Fibroblast of mammary gland (primary cell): Measurements from ENCODE around the gene SMYD3.
A peak's percentile ranks its signal among the peaks of the same experiment; 100 is the strongest.

Experiments used
- DNase-seq: peaks from one replicate; pipeline ENCODE4 v3.0.0-alpha.2; 2010; ENCODE audit warnings: low read depth
- H3K4me3 ChIP-seq: 2 replicates; pipeline ENCODE4 v1.5.1; 2011; ENCODE audit warnings: low read depth, mild to moderate bottlenecking, low read length, moderate library complexity; ENCODE audit not compliant: control insufficient read depth
- CTCF ChIP-seq: conservative IDR thresholded peaks from 2 replicates; pipeline ENCODE4 v1.5.1; 2011; ENCODE audit warnings: low read depth, low read length, inconsistent platforms; ENCODE audit not compliant: control insufficient read depth, insufficient read depth

The SMYD3 gene

GRCh38 chr1:246146804-246147523, 360.1 kb downstream of the SMYD3 start:
- no peak overlapping the region for H3K4me3 ChIP-seq
- no peak for TF ChIP-seq CTCF
- DNase-seq = no peak

- no peak for DNase-seq
- H3K4me3 ChIP-seq = no peak overlapping the region
- TF ChIP-seq CTCF = no peak
These were observed 361.2 kb downstream of the SMYD3 start for GRCh38 chr1:246145900-246146299.

DNA sequence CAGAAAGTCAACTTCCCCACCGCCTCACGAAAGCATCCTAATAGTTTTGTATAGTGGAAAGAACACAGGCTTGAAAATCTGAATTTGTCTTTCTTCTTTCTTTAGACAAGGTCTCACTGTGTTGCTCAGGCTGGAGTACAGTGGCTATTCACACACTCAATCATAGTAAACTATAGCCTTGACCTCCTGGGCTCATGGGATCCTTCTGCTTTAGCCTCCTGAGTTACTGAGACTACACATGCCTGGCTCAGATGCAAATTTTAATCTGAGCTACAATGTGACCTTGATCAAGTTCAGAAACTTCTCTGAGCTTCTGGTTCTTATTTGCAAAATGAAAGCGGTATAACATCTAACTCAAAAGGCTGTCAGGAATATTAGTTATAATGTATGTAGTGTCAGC, 362.1 kb downstream of the SMYD3 start:
- H3K4me3 ChIP-seq = no peak overlapping the region
- DNase-seq = no peak
- no peak for TF ChIP-seq CTCF

GRCh38 chr1:246142320-246142893, 364.7 kb downstream of the SMYD3 start:
- H3K4me3 ChIP-seq = no peak overlapping the region
- DNase-seq = peak; percentile 99
- no peak for TF ChIP-seq CTCF

- no peak for TF ChIP-seq CTCF
- DNase-seq = no peak
- no peak overlapping the region for H3K4me3 ChIP-seq
These were observed 365.8 kb downstream of the SMYD3 start for GRCh38 chr1:246141306-246141705.

- peak; percentile 95 for DNase-seq
- no peak for TF ChIP-seq CTCF
- H3K4me3 ChIP-seq = no peak overlapping the region
These were observed 367.3 kb downstream of the SMYD3 start for GRCh38 chr1:246139745-246140182.

GRCh38 chr1:246138781-246139180, 368.3 kb downstream of the SMYD3 start:
- H3K4me3 ChIP-seq = no peak overlapping the region
- TF ChIP-seq CTCF = no peak
- no peak for DNase-seq
